Activated CD4-positive, alpha-beta T cell treated with anti-CD3 and anti-CD28 coated beads, Interleukin-2, amount 10 ng/mL, durations not matched to agents 24 days and 14 days (primary cell): ENCODE results near the gene KCND3. TPM values are rescaled to one million over a fixed set of nuclear protein-coding genes. Genes with fewer than 3 reads are reported as not detected.

ENCODE experiments used
- DNase-seq: peaks from one replicate; pipeline ENCODE4 v3.0.0; 2022
- H3K27ac Mint-ChIP-seq: one replicate; pipeline ENCODE4 v1.8.0; 2022; ENCODE audit warnings: mild to moderate bottlenecking, mixed read lengths
- H3K27me3 Mint-ChIP-seq: one replicate; pipeline ENCODE4 v1.8.0; 2022; ENCODE audit warnings: mixed read lengths
- H3K36me3 Mint-ChIP-seq: one replicate; pipeline ENCODE4 v1.8.0; 2022; ENCODE audit warnings: low read depth, mild to moderate bottlenecking, mixed read lengths
- H3K4me1 Mint-ChIP-seq: one replicate; pipeline ENCODE4 v1.8.0; 2021; ENCODE audit warnings: mixed read lengths
- H3K4me3 Mint-ChIP-seq: one replicate; pipeline ENCODE4 v1.8.0; 2022; ENCODE audit warnings: mild to moderate bottlenecking, moderate library complexity, mixed read lengths
- H3K9me3 Mint-ChIP-seq: one replicate; pipeline ENCODE4 v1.8.0; 2021; ENCODE audit warnings: mixed read lengths
- intact Hi-C: fragments of 100-400 bp; cut with micrococcal nuclease; formaldehyde crosslinking; loops from one replicate; pipeline ENCODE4 v1.15.1; 2023
- total RNA-seq: library from RNA; stranded (reverse); gene quantifications from 2 replicates; pipeline ENCODE4 v1.2.3, GENCODE V29; 2022

The KCND3 gene
- total RNA-seq, 1 donor from 2014 or later: not detected

GRCh38 chr1:111841189-111841588 lies 148.3 kb downstream of the KCND3 start:
- Mint-ChIP-seq H3K9me3 (no peaks in the 10 kb centered on the region), H3K27ac (no peak overlapping the region), H3K36me3 (no peaks in the 10 kb centered on the region), H3K4me1 (no peaks in the 10 kb centered on the region), H3K27me3 (peaks cover 8% of the 10 kb centered on the region), H3K4me3 (no peak overlapping the region)
- DNase-seq: no peak
- intact Hi-C loops: no loop called here

GRCh38 chr1:111837393-111837792 lies 152.1 kb downstream of the KCND3 start:
- Mint-ChIP-seq H3K27ac (no peak overlapping the region), H3K27me3 (peaks cover 4% of the 10 kb centered on the region), H3K4me3 (no peak overlapping the region), H3K9me3 (no peaks in the 10 kb centered on the region), H3K4me1 (no peaks in the 10 kb centered on the region), H3K36me3 (no peaks in the 10 kb centered on the region)
- no peak for DNase-seq
- intact Hi-C loops: no loop called here

GRCh38 chr1:111836111-111836510 lies 153.4 kb downstream of the KCND3 start:
- Mint-ChIP-seq H3K9me3 (no peaks in the 10 kb centered on the region), H3K27ac (no peak overlapping the region)

GRCh38 chr1:111835514-111835913 lies 154.0 kb downstream of the KCND3 start:
- DNase-seq: no peak
- Mint-ChIP-seq H3K4me3 (no peak overlapping the region), H3K36me3 (no peaks in the 10 kb centered on the region), H3K9me3 (no peaks in the 10 kb centered on the region), H3K27ac (no peak overlapping the region), H3K4me1 (no peaks in the 10 kb centered on the region), H3K27me3 (peaks cover 4% of the 10 kb centered on the region)
- intact Hi-C loops: no loop called here

More at GRCh38 chr1:111836111-111836510, 153.4 kb downstream of the KCND3 start:
- intact Hi-C loops: no loop called here
- Mint-ChIP-seq H3K36me3 (no peaks in the 10 kb centered on the region), H3K4me3 (no peak overlapping the region), H3K27me3 (peaks cover 4% of the 10 kb centered on the region), H3K4me1 (no peaks in the 10 kb centered on the region)
- DNase-seq: no peak

GRCh38 chr1:111834956-111835355 lies 154.5 kb downstream of the KCND3 start:
- H3K27ac Mint-ChIP-seq: no peak overlapping the region
- no peaks in the 10 kb centered on the region for H3K4me1 Mint-ChIP-seq
- DNase-seq: no peak
- no peaks in the 10 kb centered on the region for H3K9me3 Mint-ChIP-seq
- H3K4me3 Mint-ChIP-seq: no peak overlapping the region
- peaks cover 4% of the 10 kb centered on the region for H3K27me3 Mint-ChIP-seq
- intact Hi-C loops: no loop called here
- no peaks in the 10 kb centered on the region for H3K36me3 Mint-ChIP-seq

GRCh38 chr1:111833334-111833733 lies 156.1 kb downstream of the KCND3 start:
- Mint-ChIP-seq H3K36me3 (no peaks in the 10 kb centered on the region), H3K4me3 (no peak overlapping the region), H3K9me3 (no peaks in the 10 kb centered on the region), H3K27me3 (peaks cover 5% of the 10 kb centered on the region), H3K27ac (no peak overlapping the region), H3K4me1 (no peaks in the 10 kb centered on the region)
- intact Hi-C loops: no loop called here
- no peak for DNase-seq

GRCh38 chr1:111832521-111833155 lies 156.8 kb downstream of the KCND3 start:
- no peaks in the 10 kb centered on the region for H3K9me3 Mint-ChIP-seq
- intact Hi-C loops: no loop called here

GRCh38 chr1:111831153-111831552 lies 158.3 kb downstream of the KCND3 start:
- DNase-seq: no peak
- H3K27me3 Mint-ChIP-seq: peaks cover 4% of the 10 kb centered on the region
- H3K27ac Mint-ChIP-seq: no peak overlapping the region
- H3K9me3 Mint-ChIP-seq: no peaks in the 10 kb centered on the region
- no peaks in the 10 kb centered on the region for H3K36me3 Mint-ChIP-seq
- intact Hi-C loops: no loop called here
- no peaks in the 10 kb centered on the region for H3K4me1 Mint-ChIP-seq
- no peak overlapping the region for H3K4me3 Mint-ChIP-seq

More at GRCh38 chr1:111832521-111833155, 156.8 kb downstream of the KCND3 start:
- H3K27ac Mint-ChIP-seq: no peak overlapping the region
- no peaks in the 10 kb centered on the region for H3K4me1 Mint-ChIP-seq
- no peak overlapping the region for H3K4me3 Mint-ChIP-seq
- no peak for DNase-seq
- H3K36me3 Mint-ChIP-seq: no peaks in the 10 kb centered on the region
- peaks cover 5% of the 10 kb centered on the region for H3K27me3 Mint-ChIP-seq

- peaks cover 7% of the 10 kb centered on the region for H3K27me3 Mint-ChIP-seq
- no peaks in the 10 kb centered on the region for H3K4me1 Mint-ChIP-seq
- DNase-seq: no peak
- H3K36me3 Mint-ChIP-seq: no peaks in the 10 kb centered on the region
- no peaks in the 10 kb centered on the region for H3K9me3 Mint-ChIP-seq
- no peak overlapping the region for H3K4me3 Mint-ChIP-seq
- intact Hi-C loops: no loop called here
- H3K27ac Mint-ChIP-seq: no peak overlapping the region
Measured at GRCh38 chr1:111827946-111828345, 161.5 kb downstream of the KCND3 start.

GRCh38 chr1:111826278-111826677 lies 163.2 kb downstream of the KCND3 start:
- intact Hi-C loops: no loop called here
- no peaks in the 10 kb centered on the region for H3K4me1 Mint-ChIP-seq
- no peaks in the 10 kb centered on the region for H3K9me3 Mint-ChIP-seq
- no peak overlapping the region for H3K4me3 Mint-ChIP-seq
- H3K27ac Mint-ChIP-seq: no peak overlapping the region
- H3K36me3 Mint-ChIP-seq: no peaks in the 10 kb centered on the region
- no peak for DNase-seq
- H3K27me3 Mint-ChIP-seq: peaks cover 7% of the 10 kb centered on the region

GRCh38 chr1:111825217-111825616 lies 164.3 kb downstream of the KCND3 start:
- Mint-ChIP-seq H3K4me3 (no peak overlapping the region), H3K9me3 (no peaks in the 10 kb centered on the region), H3K36me3 (no peaks in the 10 kb centered on the region), H3K4me1 (no peaks in the 10 kb centered on the region), H3K27ac (no peak overlapping the region), H3K27me3 (peaks cover 7% of the 10 kb centered on the region)
- no peak for DNase-seq
- intact Hi-C loops: no loop called here

- Mint-ChIP-seq H3K4me3 (no peak overlapping the region), H3K27me3 (peaks cover 7% of the 10 kb centered on the region), H3K36me3 (no peaks in the 10 kb centered on the region), H3K9me3 (no peaks in the 10 kb centered on the region), H3K4me1 (no peaks in the 10 kb centered on the region), H3K27ac (no peak overlapping the region)
- intact Hi-C loops: no loop called here
- no peak for DNase-seq
Measured at GRCh38 chr1:111822138-111822537, 167.3 kb downstream of the KCND3 start.

GRCh38 chr1:111821121-111821745 lies 168.2 kb downstream of the KCND3 start:
- Mint-ChIP-seq H3K36me3 (no peaks in the 10 kb centered on the region), H3K27ac (no peak overlapping the region), H3K9me3 (no peaks in the 10 kb centered on the region), H3K27me3 (peaks cover 7% of the 10 kb centered on the region), H3K4me1 (no peaks in the 10 kb centered on the region), H3K4me3 (no peak overlapping the region)
- intact Hi-C loops: no loop called here
- DNase-seq: no peak

GRCh38 chr1:111819566-111820263 lies 169.8 kb downstream of the KCND3 start:
- Mint-ChIP-seq H3K27me3 (peaks cover 5% of the 10 kb centered on the region), H3K9me3 (no peaks in the 10 kb centered on the region), H3K27ac (no peak overlapping the region), H3K4me1 (no peaks in the 10 kb centered on the region), H3K36me3 (no peaks in the 10 kb centered on the region), H3K4me3 (no peak overlapping the region)
- intact Hi-C loops: no loop called here
- DNase-seq: no peak
